HepG2 (cell line): Measurements from ENCODE around the gene NBEAL2. TPM values are rescaled to one million over a fixed set of nuclear protein-coding genes. Genes with fewer than 3 reads are reported as not detected.
A peak's percentile ranks its signal among the peaks of the same experiment; 100 is the strongest.

Experiments
- ATAC-seq: fragments of 200-7000 bp; cut with Tn5 transposase; 3 replicates; pipeline ENCODE4 v1.9.1; 2020; ENCODE audit warnings: mild to moderate bottlenecking, moderate library complexity
- BruUV-seq: library from RNA; stranded (reverse); fragments of 400-500 nt; replicated peaks from 2 replicates; lab custom pipeline; 2021; lab: Mats Ljungman, UMichigan
- CTCF ChIA-PET: fragments of 300-600 bp; formaldehyde crosslinking; extraction: SDS; loops from one replicate; lab custom pipeline; 2021; ENCODE audit warnings: low total read pairs, inconsistent platforms, low intra/inter-chr PET ratio; lab: Yijun Ruan, JAX
- POLR2A ChIA-PET: fragments of 350-600 bp; sonication (Branson Sonifier 250); formaldehyde crosslinking; loops from one replicate; lab custom pipeline; 2020; ENCODE audit warnings: antibody characterized with exemption, inconsistent platforms; lab: Yijun Ruan, JAX
- DNase-seq: peaks from one replicate; pipeline ENCODE4 v3.0.0-alpha.2; 2015; ENCODE audit warnings: low spot score
- FAIRE-seq: peaks from 3 replicates; lab custom pipeline; 2011; peaks lifted over from hg19 to GRCh38; lab: Jason Lieb, UNC
- H2AFZ ChIP-seq: one replicate; pipeline ENCODE4 v1.6.1; 2011; ENCODE audit warnings: low read length, inconsistent platforms
- H3K27ac ChIP-seq: fragments of 300-600 bp; 3 replicates; pipeline ENCODE4 v1.8.0; 2011; ENCODE audit warnings: mixed run types, mild to moderate bottlenecking, mixed read lengths, low read length, inconsistent platforms; ENCODE audit not compliant: insufficient read depth; ENCODE audit errors: extremely low read length
- H3K27me3 ChIP-seq, 2 experiments: fragments of 200-600 bp in 1 of 2; 2 replicates in 1 of 2; 3 replicates in 1 of 2; pipeline versions ENCODE4 v1.6.0 to v1.8.0; 2011; ENCODE audit warnings: low read length in 2 of 2, mild to moderate bottlenecking in 2 of 2, moderate library complexity in 2 of 2, inconsistent platforms in 1 of 2; ENCODE audit not compliant: insufficient read depth in 2 of 2, control insufficient read depth in 1 of 2
- H3K36me3 ChIP-seq, 2 experiments: fragments of 200-600 bp in 1 of 2; replicated peaks in 1 of 2; 2 replicates in 1 of 2; 3 replicates in 1 of 2; pipeline versions ENCODE4 v1.5.1 to v1.8.0; 2011; ENCODE audit warnings: low read length in 2 of 2, inconsistent platforms in 1 of 2; ENCODE audit not compliant: insufficient read depth in 2 of 2, control insufficient read depth in 1 of 2
- H3K4me1 ChIP-seq: 2 replicates; pipeline ENCODE4 v1.5.1; 2012; ENCODE audit warnings: low read length, inconsistent platforms; ENCODE audit not compliant: insufficient read depth
- H3K4me2 ChIP-seq: 2 replicates; pipeline ENCODE4 v1.6.0; 2011; ENCODE audit warnings: low read depth, low read length, inconsistent platforms
- H3K4me3 ChIP-seq, 3 experiments: fragments of 200-600 bp in 1 of 3; sonication (generic), shearing (Covaris generic) in 1 of 3; replicated peaks in 1 of 3; 2 replicates each; pipeline ENCODE4 v1.5.1; 2011 to 2016; ENCODE audit warnings: low read length in 3 of 3, inconsistent platforms in 2 of 3, low read depth in 2 of 3, mild to moderate bottlenecking in 2 of 3, control low read depth in 1 of 3, mixed read lengths in 1 of 3; ENCODE audit not compliant: insufficient read depth in 1 of 3
- H3K79me2 ChIP-seq: one replicate; pipeline ENCODE4 v1.6.1; 2011; ENCODE audit warnings: low read length, inconsistent platforms; ENCODE audit not compliant: insufficient read depth
- H3K9ac ChIP-seq: 2 replicates; pipeline ENCODE4 v1.6.0; 2011; ENCODE audit warnings: mild to moderate bottlenecking, low read depth, low read length, inconsistent platforms; ENCODE audit not compliant: insufficient read depth
- H3K9me3 ChIP-seq: 2 replicates; pipeline ENCODE4 v1.5.1; 2012; ENCODE audit warnings: mild to moderate bottlenecking, low read length
- H4K20me1 ChIP-seq: 2 replicates; pipeline ENCODE4 v1.6.0; 2011; ENCODE audit warnings: inconsistent platforms, mild to moderate bottlenecking, low read length, moderate library complexity; ENCODE audit not compliant: insufficient read depth
- MBNL3 ChIP-seq: fragments of 250-450 bp; sonication (Bioruptor Pico); conservative IDR thresholded peaks from 2 replicates; pipeline ENCODE4 v1.8.0; 2022; ENCODE audit warnings: mild to moderate bottlenecking, inconsistent platforms
- STAG1 ChIP-seq: sonication (generic); formaldehyde crosslinking; IDR thresholded peaks from 2 replicates; pipeline ENCODE4 v1.4.0; 2020; ENCODE audit warnings: missing genetic modification reagents
- WGBS: methylation state at CpG from one replicate; pipeline ENCODE4 v1.1.6; 2017; ENCODE audit warnings: low lambda C conversion rate; 5-methylcytosine and 5-hydroxymethylcytosine counted together
- in situ Hi-C: cut with HindIII; loops from 2 replicates; pipeline ENCODE4 v1.10.0; 2017; ENCODE audit warnings: low pct_unique_long_range_greater_than_20kb; ENCODE audit not compliant: extremely low pct_ligation_motif_present
- intact Hi-C: fragments of 100-400 bp; cut with micrococcal nuclease; formaldehyde crosslinking; loops from one replicate; pipeline ENCODE4 v1.10.0; 2022; ENCODE audit not compliant: unreplicated experiment
- polyA plus RNA-seq, 8 experiments: library from polyadenylated mRNA; depleted of rRNA in 3 of 8; stranded (reverse) in 7 of 8; unstranded in 1 of 8; fragments of >200 nt; fragmentation: Illumina TruSeq in 4 of 8; extraction: Trizol in 4 of 8; gene quantifications; 2 replicates each; pipeline versions ENCODE4 v1.2.1 to v1.2.3, GENCODE V29; 2011 to 2016; ENCODE audit warnings: low read depth in 4 of 8, missing spikeins in 1 of 8, mixed read lengths in 1 of 8; ENCODE audit not compliant: insufficient read depth in 1 of 8
- total RNA-seq, 5 experiments: library from RNA; depleted of rRNA; stranded (reverse); fragments of >200 nt; fragmentation: Illumina TruSeq; extraction: Trizol; gene quantifications; 2 replicates each; pipeline ENCODE4 v1.2.3, GENCODE V29; 2016; ENCODE audit warnings: low read depth in 1 of 5
- TF ChIP-seq, protein P1 (sequence below): sonication (generic); formaldehyde crosslinking; IDR thresholded peaks from 2 replicates; pipeline ENCODE4 v1.8.1; 2022; ENCODE audit warnings: mild to moderate bottlenecking, missing genetic modification reagents
- TF ChIP-seq, protein P2 (sequence below): sonication (generic); formaldehyde crosslinking; IDR thresholded peaks from 2 replicates; pipeline ENCODE4 v1.5.0; 2020; ENCODE audit warnings: mild to moderate bottlenecking, missing genetic modification reagents, moderate library complexity

The NBEAL2 gene
- total and polyA plus RNA-seq, 2 of the 13 experiments (the other 11 are each of a cell fraction or from before 2014, with no cell fraction given): 9.7 to 12.4 TPM

DNA sequence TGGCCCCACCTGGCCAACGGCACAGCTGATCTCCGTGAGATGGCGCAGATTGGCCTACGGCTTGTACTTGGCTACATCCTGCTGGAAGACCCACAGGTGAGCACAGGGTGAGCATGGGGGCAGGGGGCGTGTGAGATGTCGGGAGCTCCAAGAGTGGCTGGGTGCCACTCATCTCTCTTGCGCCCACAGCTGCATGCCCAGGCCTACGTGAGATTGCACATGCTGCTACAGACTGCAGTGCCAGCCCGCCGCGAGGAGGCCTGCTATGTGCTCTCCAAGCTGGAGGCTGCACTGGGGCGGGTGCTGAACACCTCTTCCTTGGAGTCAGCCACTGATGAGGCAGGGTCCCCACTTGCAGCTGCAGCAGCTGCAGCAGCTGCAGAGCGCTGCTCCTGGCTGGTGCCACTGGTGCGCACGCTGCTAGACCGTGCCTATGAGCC, 22.3 kb downstream of the NBEAL2 start (continued):
- TF ChIP-seq, protein P1, sequence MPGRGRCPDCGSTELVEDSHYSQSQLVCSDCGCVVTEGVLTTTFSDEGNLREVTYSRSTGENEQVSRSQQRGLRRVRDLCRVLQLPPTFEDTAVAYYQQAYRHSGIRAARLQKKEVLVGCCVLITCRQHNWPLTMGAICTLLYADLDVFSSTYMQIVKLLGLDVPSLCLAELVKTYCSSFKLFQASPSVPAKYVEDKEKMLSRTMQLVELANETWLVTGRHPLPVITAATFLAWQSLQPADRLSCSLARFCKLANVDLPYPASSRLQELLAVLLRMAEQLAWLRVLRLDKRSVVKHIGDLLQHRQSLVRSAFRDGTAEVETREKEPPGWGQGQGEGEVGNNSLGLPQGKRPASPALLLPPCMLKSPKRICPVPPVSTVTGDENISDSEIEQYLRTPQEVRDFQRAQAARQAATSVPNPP (CRISPR knock-in tag): no peak

DNA sequence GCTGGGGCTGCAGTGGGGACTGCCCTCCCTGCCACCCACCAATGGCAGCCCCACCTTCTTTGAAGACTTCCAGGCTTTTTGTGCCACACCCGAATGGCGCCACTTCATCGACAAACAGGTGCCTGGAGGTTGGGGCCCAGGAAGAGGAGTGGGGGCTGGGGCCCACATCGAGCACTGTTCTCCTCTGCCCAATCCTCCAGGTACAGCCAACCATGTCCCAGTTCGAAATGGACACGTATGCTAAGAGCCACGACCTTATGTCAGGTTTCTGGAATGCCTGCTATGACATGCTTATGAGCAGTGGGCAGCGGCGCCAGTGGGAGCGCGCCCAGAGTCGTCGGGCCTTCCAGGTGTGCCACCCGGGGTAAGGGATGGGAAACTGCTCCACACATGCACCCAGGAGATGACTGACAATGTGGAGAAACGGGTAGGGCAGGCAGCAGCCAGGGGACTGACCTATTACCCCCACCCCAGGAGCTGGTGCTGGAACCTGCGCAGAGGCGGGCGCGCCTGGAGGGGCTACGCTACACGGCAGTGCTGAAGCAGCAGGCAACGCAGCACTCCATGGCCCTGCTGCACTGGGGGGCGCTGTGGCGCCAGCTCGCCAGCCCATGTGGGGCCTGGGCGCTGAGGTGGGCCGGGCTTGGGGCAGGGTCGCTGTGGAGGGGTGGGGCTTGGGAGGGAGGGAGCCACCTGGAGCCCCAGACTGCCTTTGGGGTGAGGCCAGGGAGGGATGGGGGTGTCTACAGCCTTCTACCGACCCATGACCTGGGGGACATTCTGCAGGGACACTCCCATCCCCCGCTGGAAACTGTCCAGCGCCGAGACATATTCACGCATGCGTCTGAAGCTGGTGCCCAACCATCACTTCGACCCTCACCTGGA, 22.9 kb downstream of the NBEAL2 start:
- Histone ChIP-seq H3K9me3 (no peaks in the 10 kb centered on the region), H3K4me1 (peaks cover 12% of the 10 kb centered on the region), H2AFZ (no peak overlapping the region), H3K9ac (no peak overlapping the region), H3K36me3 (peaks cover 8 to 22% of the 10 kb centered on the region in 2 experiments), H3K79me2 (no peaks in the 10 kb centered on the region), H3K4me2 (no peak overlapping the region), H4K20me1 (no peaks in the 10 kb centered on the region), H3K4me3 (no peak overlapping the region), H3K27me3 (no peaks in the 10 kb centered on the region), H3K27ac (no peak overlapping the region)
- ATAC-seq (no peak), FAIRE-seq (no peak), DNase-seq (no peak)
- POLR2A ChIA-PET: interaction anchor here (0.6 kb wide), 1 partner anchor 25 kb away, joined by 3 read pairs; no protein-coding TSS in a partner anchor
- BruUV-seq: no TSS peak
- CTCF ChIA-PET: no interaction called here
- TF ChIP-seq STAG1 (CRISPR knock-in tag) (peak; percentile 42), MBNL3 (CRISPR knock-in tag) (no peak)
- TF ChIP-seq, protein P2, sequence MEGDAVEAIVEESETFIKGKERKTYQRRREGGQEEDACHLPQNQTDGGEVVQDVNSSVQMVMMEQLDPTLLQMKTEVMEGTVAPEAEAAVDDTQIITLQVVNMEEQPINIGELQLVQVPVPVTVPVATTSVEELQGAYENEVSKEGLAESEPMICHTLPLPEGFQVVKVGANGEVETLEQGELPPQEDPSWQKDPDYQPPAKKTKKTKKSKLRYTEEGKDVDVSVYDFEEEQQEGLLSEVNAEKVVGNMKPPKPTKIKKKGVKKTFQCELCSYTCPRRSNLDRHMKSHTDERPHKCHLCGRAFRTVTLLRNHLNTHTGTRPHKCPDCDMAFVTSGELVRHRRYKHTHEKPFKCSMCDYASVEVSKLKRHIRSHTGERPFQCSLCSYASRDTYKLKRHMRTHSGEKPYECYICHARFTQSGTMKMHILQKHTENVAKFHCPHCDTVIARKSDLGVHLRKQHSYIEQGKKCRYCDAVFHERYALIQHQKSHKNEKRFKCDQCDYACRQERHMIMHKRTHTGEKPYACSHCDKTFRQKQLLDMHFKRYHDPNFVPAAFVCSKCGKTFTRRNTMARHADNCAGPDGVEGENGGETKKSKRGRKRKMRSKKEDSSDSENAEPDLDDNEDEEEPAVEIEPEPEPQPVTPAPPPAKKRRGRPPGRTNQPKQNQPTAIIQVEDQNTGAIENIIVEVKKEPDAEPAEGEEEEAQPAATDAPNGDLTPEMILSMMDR: peak; percentile 49
- in situ Hi-C loops (no loop called here), intact Hi-C loops (no loop called here)
- 92% methylated on average over 17 of the region's 35 CpGs for WGBS
